Anterior cingulate cortex (tissue), 58 donors: Measurements from ENCODE around the gene SERINC5.
"Not testable (repeated sequence)": the region's sequence is repeated elsewhere in the genome, so short reads cannot be mapped to it uniquely, and the experiment has no call there.

Experiments used
- DNase-seq, 58 donors: peaks; one replicate each; lab custom pipeline; 2025; lab: John Stamatoyannopoulos, UW

Gene SERINC5

GRCh38 chr5:80182809-80183580 is 72.9 kb downstream of the SERINC5 start:
- no peak for DNase-seq

- no peak for DNase-seq
Measured at GRCh38 chr5:80181618-80182211, 74.1 kb downstream of the SERINC5 start.

GRCh38 chr5:80177236-80177635 is 78.6 kb downstream of the SERINC5 start:
- DNase-seq: no peak

- DNase-seq: no peak
Measured at GRCh38 chr5:80175337-80175736, 80.5 kb downstream of the SERINC5 start.

DNA sequence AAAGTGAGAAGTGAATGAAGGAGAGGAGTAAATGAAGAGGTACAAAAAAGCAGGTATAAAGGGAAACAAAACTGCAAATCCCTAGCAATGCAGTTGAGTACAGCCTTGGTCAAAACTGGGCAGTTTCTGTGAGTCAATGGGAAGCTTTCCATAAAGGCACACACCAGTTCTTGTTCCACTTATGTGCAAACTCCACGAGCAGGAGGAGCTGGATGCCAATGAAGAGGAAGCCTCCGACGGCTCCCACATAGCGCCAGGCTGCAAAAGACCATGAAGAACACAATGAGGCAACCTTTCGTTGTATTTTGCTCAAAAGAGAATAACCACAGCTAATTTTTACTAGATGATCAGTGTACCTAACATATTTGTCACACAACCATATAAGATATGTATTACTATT is 81.1 kb downstream of the SERINC5 start:
- DNase-seq: no peak

DNA sequence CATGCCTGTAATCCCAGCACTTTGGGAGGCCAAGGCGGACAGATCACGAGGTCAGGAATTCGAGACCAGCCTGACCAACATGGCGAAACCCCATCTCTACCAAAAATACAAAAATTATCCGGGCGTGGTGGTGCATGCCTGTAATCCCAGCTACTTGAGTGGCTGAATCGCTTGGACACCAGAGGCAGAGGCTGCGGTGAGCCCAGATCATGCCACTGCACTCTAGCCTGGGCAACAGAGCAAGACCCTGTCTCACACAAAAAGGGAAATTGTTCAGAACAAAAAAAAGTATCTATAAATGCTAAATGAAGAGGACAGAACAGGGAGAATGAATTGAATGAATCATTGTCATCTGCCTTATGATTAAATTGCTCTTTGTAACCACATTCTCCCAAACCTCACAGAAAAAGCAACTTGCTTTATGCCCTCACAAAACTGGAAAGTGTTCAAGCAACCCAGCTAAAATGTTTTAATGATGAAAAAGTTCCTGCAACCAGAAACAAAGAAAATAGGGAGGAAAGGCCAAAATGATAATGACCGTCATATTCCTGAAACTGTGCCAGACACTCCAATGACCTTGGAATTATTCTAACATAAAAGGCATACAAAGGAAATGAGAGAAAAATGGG is 83.7 kb downstream of the SERINC5 start:
- peak in 2 of 58 donors; percentile 6 to 45 for DNase-seq

GRCh38 chr5:80170117-80170535 is 85.7 kb downstream of the SERINC5 start:
- no peak for DNase-seq

DNA sequence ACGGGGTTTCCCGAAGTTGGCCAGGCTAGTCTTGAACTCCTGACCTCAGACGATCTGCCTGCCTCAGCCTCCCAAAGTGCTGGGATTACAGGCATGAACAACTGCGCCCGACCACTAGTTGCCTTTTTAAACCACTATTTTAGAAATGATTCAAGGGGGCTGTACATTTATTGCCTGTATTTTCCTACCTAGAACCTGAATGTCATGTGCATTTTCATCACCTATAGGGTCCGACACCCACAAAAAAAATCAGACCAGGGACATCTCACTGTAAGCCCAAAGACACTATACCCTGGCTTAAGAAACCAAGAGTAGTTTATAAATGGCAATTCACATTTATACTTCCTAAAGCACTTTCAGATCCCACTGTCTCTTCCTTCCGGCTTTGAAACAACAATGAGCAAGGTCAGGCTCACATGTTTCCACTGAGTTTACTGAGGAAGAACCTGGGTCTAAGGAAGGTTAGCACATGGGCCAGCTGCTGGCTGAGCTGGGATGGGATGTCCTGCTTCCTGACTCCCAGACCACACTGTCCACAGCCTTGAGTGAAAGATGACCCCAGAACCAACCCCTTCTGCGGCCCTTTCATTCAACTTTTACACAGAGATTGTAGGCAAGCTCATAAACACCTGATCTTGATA is 87.3 kb downstream of the SERINC5 start:
- DNase-seq: no peak

DNA sequence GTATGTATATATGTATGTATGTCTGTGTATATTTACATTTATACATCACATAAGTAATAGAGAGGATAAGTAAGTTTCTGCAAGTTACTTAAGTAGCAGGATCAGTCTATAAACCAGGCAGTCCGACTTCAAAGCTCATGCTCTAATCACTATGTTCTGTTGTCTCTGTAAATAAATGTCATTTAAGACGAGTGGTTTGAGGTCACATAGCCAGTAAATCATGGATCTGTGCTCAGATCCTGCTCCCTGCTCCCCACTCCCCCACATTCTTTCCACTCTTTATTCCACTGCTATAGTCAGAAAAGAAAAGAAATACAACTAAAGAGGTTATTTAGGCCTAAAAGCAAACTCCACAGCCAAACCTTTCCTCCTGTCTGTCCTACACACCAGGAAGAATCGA is 90.4 kb downstream of the SERINC5 start:
- DNase-seq: no peak

DNA sequence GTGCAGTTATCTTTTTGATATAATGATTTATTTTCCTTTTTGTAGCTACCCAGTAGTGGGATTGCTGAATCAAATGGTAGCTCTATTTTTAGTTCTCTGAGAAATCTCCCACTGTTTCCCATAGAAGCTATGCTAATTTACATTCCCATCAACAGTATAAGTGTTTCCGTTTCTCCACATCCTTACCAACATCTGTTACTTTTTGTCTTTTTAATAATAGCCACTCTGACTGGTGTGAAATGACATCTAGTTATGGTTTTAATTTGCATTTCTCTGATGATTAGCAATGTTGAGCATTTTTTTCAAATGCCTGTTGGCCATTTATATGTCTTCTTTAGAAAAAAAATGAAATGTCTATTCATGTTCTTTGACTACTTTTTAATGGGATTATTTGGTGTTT is 94.7 kb downstream of the SERINC5 start:
- DNase-seq: no peak

DNA sequence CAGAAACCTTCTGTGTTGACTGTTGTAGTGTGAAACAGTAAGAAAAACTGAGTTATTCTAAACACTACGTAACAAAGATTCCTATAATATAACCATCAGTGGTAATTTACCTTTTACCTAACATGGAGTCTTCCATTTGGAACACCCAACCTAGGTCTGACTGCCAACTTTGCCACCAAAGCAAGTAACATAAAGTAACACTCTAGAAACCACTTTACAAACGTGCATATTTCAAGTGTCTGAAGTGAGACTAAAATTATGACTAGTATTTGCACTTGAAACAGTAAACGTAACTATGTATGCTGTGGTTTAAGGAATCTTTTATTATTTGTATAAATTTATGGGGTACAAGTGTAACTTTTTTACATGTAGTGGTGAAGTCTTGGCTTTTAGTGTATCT is 95.6 kb downstream of the SERINC5 start:
- DNase-seq: no peak

DNA sequence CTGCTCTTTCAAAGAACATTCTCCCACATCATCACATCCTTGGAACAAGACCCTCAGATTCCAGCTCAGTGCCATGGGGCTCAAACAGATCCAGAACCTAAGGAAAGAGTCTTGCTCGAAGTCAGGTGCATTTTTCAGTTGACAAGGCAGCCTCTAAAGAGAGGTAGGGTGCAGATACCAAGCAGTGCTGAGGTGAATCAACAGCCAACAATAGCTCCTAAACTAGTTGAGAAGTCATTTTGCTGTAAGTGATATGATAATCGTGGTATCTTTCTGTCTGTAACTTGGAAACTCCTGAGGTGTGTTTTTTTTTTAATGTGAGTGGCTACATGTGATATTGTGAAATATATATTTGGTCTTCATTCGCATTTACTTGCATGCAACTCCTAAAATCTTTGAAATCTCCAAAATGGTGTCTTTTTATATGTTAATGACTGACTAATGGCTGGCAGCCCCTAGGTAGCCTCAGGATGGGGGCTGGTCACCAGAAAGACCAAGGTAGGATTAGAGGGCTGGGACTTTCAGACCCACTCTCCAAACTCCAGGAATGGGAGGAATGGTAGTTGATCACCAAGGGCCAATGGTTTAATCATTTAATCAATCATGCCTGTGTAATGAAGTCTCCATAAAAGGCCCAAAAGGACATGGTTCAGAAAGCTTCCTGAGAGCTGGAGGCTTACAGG is 96.6 kb downstream of the SERINC5 start:
- no peak for DNase-seq

GRCh38 chr5:80156156-80156555 is 99.7 kb downstream of the SERINC5 start:
- DNase-seq: no peak

DNA sequence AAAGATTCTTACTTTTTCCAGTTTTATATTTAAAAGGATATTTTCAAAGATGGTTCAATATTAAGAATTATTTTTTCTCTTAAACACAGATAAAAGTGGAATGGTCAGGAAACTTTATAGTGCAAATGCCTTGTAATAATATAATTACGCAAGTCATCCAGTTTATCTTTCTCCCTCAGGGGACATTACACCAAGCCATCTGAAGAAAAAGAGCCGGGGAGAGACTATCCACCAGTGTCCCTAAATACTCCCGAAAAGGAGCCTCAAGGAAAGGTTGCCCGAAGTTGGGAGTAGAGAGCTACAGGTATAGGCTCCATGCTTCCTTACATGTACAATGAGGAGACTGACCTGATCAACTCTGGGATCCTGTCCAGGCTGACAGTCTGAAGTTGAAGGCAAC is 101.1 kb downstream of the SERINC5 start:
- DNase-seq: no peak

GRCh38 chr5:80154289-80154688 is 101.6 kb downstream of the SERINC5 start:
- DNase-seq: not testable (repeated sequence)

- peak in 23 of 58 donors; percentile 5 to 54 (median 24) for DNase-seq
Measured at GRCh38 chr5:80153586-80154126, 102.2 kb downstream of the SERINC5 start.

- no peak for DNase-seq
Measured at GRCh38 chr5:80152778-80153177, 103.1 kb downstream of the SERINC5 start.

GRCh38 chr5:80151890-80152289 is 104.0 kb downstream of the SERINC5 start:
- no peak for DNase-seq

GRCh38 chr5:80150731-80151130 is 105.1 kb downstream of the SERINC5 start:
- no peak for DNase-seq

- peak in 26 of 58 donors; percentile 6 to 76 (median 34) for DNase-seq
Measured at GRCh38 chr5:80149161-80149609, 106.7 kb downstream of the SERINC5 start.
